Neural cell (in vitro differentiated cells): ENCODE data around the gene C1orf122. TPM values are rescaled to one million over a fixed set of nuclear protein-coding genes. Genes with fewer than 3 reads are reported as not detected.

Experiments
- H2AFZ ChIP-seq: fragments of 200-600, 300-800 bp; sonication (generic), shearing (Covaris generic); 2 replicates; pipeline ENCODE4 v1.6.0; 2014; ENCODE audit warnings: low read depth, mild to moderate bottlenecking, antibody characterized with exemption, low read length, moderate library complexity
- H3F3A ChIP-seq: fragments of 200-600 bp; shearing (Covaris generic); 2 replicates; pipeline ENCODE4 v1.6.1; 2016; ENCODE audit warnings: mild to moderate bottlenecking, moderate library complexity, mixed read lengths, antibody characterized with exemption, low read length; ENCODE audit not compliant: insufficient read depth, poor library complexity, severe bottlenecking
- H3K27ac ChIP-seq: fragments of 200-600, 300-800 bp; sonication (generic), shearing (Covaris generic); 2 replicates; pipeline ENCODE4 v1.5.1; 2014; ENCODE audit warnings: mild to moderate bottlenecking, low read length, moderate library complexity
- H3K27me3 ChIP-seq: fragments of 300-800, 200-600 bp; sonication (generic), shearing (Covaris generic); 2 replicates; pipeline ENCODE4 v1.6.0; 2014; ENCODE audit warnings: mild to moderate bottlenecking, low read depth, low read length, moderate library complexity; ENCODE audit not compliant: insufficient read depth
- H3K36me3 ChIP-seq: fragments of 300-800, 200-600 bp; sonication (generic), shearing (Covaris generic); 2 replicates; pipeline ENCODE4 v1.5.1; 2014; ENCODE audit warnings: mild to moderate bottlenecking, antibody characterized with exemption, low read length, moderate library complexity; ENCODE audit not compliant: insufficient read depth
- H3K4me2 ChIP-seq: fragments of 300-800, 200-600 bp; sonication (generic), shearing (Covaris generic); 2 replicates; pipeline ENCODE4 v1.6.0; 2014; ENCODE audit warnings: mild to moderate bottlenecking, low read length
- H3K4me3 ChIP-seq: fragments of 300-800, 200-600 bp; sonication (generic), shearing (Covaris generic); 2 replicates; pipeline ENCODE4 v1.5.1; 2014; ENCODE audit warnings: mild to moderate bottlenecking, low read length, moderate library complexity
- H3K79me2 ChIP-seq: fragments of 200-600 bp; shearing (Covaris generic); replicated peaks from 2 replicates; pipeline ENCODE4 v1.6.0; 2014; ENCODE audit warnings: mild to moderate bottlenecking, low read length, moderate library complexity; ENCODE audit not compliant: insufficient read depth
- H3K9ac ChIP-seq: fragments of 300-800, 200-600 bp; sonication (generic), shearing (Covaris generic); 2 replicates; pipeline ENCODE4 v1.6.1; 2016; ENCODE audit warnings: mild to moderate bottlenecking, low read length, mixed read lengths
- H3K9me2 ChIP-seq: fragments of 200-600 bp; shearing (Covaris generic); 2 replicates; pipeline ENCODE4 v1.6.1; 2016; ENCODE audit warnings: mild to moderate bottlenecking, low read length, mixed read lengths; ENCODE audit not compliant: insufficient read depth
- H3K9me3 ChIP-seq: fragments of 200-600, 300-800 bp; sonication (generic), shearing (Covaris generic); 2 replicates; pipeline ENCODE4 v1.6.1; 2016; ENCODE audit warnings: mild to moderate bottlenecking, mixed run types, low read length, moderate library complexity, mixed read lengths
- H4K20me1 ChIP-seq: fragments of 200-600 bp; shearing (Covaris generic); 2 replicates; pipeline ENCODE4 v1.6.1; 2016; ENCODE audit warnings: mild to moderate bottlenecking, mixed run types; ENCODE audit not compliant: insufficient read depth
- CTCF ChIP-seq: fragments of 450-650 bp; IDR thresholded peaks from 2 replicates; pipeline ENCODE4 v1.5.1; 2014; ENCODE audit warnings: antibody characterized with exemption, mild to moderate bottlenecking, moderate library complexity; ENCODE audit not compliant: poor library complexity, severe bottlenecking
- EZH2 ChIP-seq: fragments of 200-600, 300-800 bp; shearing (Covaris generic), sonication (generic); IDR thresholded peaks from 2 replicates; pipeline ENCODE4 v1.6.1; 2014; ENCODE audit warnings: antibody characterized with exemption, low read length, borderline replicate concordance, mild to moderate bottlenecking; ENCODE audit not compliant: insufficient read depth, poor library complexity, severe bottlenecking
- MXI1 ChIP-seq: fragments of 450-650 bp; conservative IDR thresholded peaks from 2 replicates; pipeline ENCODE4 v1.6.1; 2014; ENCODE audit warnings: antibody characterized with exemption, mild to moderate bottlenecking; ENCODE audit not compliant: poor library complexity, severe bottlenecking
- POLR2AphosphoS5 ChIP-seq: IDR thresholded peaks from 2 replicates; pipeline ENCODE4 v1.6.1; 2012
- RAD21 ChIP-seq: fragments of 450-650 bp; conservative IDR thresholded peaks from 2 replicates; pipeline ENCODE4 v1.6.1; 2014; ENCODE audit warnings: antibody characterized with exemption, mild to moderate bottlenecking, moderate library complexity
- REST ChIP-seq: IDR thresholded peaks from 2 replicates; pipeline ENCODE4 v1.6.1; 2012; ENCODE audit warnings: borderline replicate concordance
- polyA plus RNA-seq: library from polyadenylated mRNA; depleted of rRNA; stranded (reverse); fragments of >200 nt; gene quantifications from 2 replicates; pipeline ENCODE4 v1.2.3, GENCODE V29; 2014

C1orf122 gene
- polyA plus RNA-seq, 1 donor from 2014 or later = 143 TPM

- Histone ChIP-seq H4K20me1 (no peaks in the 10 kb centered on the region), H3F3A (no peaks in the 10 kb centered on the region), H3K27me3 (no peaks in the 10 kb centered on the region), H3K27ac (no peak overlapping the region), H3K36me3 (no peaks in the 10 kb centered on the region), H3K4me2 (no peak overlapping the region), H3K79me2 (peaks cover 30% of the 10 kb centered on the region), H3K9me3 (no peaks in the 10 kb centered on the region), H3K9me2 (no peaks in the 10 kb centered on the region), H3K9ac (no peak overlapping the region), H2AFZ (no peak overlapping the region), H3K4me3 (no peak overlapping the region)
- TF ChIP-seq EZH2 = no peak
- TF ChIP-seq POLR2AphosphoS5 = no peak
- TF ChIP-seq CTCF = no peak
- no peak for TF ChIP-seq MXI1
- no peak for TF ChIP-seq RAD21
- no peak for TF ChIP-seq REST
These were observed 38.2 kb downstream of the C1orf122 start for GRCh38 chr1:37845786-37846185.

- no peaks in the 10 kb centered on the region for H3K9me2 ChIP-seq
- no peak overlapping the region for H3K27ac ChIP-seq
- H3F3A ChIP-seq = no peaks in the 10 kb centered on the region
- H3K4me2 ChIP-seq = no peak overlapping the region
- H3K9me3 ChIP-seq = no peaks in the 10 kb centered on the region
- no peaks in the 10 kb centered on the region for H3K27me3 ChIP-seq
- H2AFZ ChIP-seq = no peak overlapping the region
- H3K79me2 ChIP-seq = peaks cover 30% of the 10 kb centered on the region
- H4K20me1 ChIP-seq = no peaks in the 10 kb centered on the region
- no peak overlapping the region for H3K9ac ChIP-seq
- TF ChIP-seq REST (no peak), RAD21 (no peak)
- no peaks in the 10 kb centered on the region for H3K36me3 ChIP-seq
- H3K4me3 ChIP-seq = no peak overlapping the region
These were observed 39.2 kb downstream of the C1orf122 start for GRCh38 chr1:37846647-37847339.
